Activated T-cell treated with anti-CD3 and anti-CD28 coated beads for 24 hours (primary cell): ENCODE measurements around the gene PIP5K1A.
"Not testable (repeated sequence)": the region's sequence is repeated elsewhere in the genome, so short reads cannot be mapped to it uniquely, and the experiment has no call there.

Experiments used
- DNase-seq: peaks from one replicate; pipeline ENCODE4 v3.0.0-alpha.2; 2020; ENCODE audit warnings: low read depth

The PIP5K1A gene

GRCh38 chr1:151255381-151255780 lies 57.0 kb downstream of the PIP5K1A start:
- DNase-seq: no peak

DNA sequence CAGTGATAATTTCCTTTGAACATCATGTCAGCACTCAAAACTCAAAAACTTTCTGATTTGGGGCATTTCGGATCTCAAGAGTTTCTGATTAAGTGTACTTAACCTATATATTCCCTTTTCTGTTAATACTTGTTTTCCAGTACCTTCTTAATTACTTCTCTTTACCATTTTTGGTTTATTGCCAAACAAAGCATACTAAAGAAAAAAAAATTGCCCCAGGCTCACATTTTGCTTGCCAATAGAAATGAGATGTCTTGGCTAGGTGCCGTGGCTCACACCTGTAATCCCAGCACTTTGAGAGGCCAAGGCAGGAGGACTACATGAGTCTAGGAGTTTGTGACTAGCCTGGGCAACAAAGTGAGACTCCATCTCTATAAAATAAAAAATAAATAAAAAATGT lies 61.0 kb downstream of the PIP5K1A start:
- DNase-seq: no peak

DNA sequence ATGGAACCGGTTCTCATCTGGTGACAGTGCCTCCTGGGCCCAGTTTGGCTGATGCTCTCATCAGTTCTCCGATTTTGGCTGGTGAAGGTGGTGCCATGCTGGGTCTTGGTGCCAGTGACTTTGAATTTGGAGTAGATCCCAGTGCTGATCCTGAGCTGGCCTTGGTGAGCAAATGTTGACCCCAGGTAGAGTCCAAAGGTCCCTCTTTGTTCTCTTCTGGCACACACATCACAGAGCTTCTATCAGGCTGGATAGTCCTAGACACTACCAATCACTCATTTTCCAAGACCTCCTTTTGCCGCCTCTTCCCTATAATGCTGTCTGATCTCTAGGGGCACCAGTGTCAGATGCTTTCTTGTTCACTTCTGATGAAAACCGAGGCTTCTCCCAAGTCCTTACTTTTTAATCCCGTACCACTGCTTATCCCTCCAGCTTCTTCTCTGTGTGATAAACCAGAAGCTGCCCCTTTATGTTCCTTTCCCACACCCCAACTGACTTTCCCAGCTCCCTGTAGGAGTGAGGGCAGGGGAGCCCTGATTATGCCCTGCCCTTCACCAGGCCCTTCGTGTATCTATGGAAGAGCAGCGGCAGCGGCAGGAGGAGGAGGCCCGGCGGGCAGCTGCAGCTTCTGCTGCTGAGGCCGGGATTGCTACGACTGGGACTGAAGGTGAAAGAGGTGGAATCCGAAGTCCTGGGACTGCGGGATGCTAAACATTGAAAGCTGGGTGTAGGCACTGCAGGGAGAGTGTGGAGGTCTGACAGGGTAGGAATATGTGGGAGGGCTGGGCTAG lies 67.3 kb downstream of the PIP5K1A start:
- DNase-seq: no peak

DNA sequence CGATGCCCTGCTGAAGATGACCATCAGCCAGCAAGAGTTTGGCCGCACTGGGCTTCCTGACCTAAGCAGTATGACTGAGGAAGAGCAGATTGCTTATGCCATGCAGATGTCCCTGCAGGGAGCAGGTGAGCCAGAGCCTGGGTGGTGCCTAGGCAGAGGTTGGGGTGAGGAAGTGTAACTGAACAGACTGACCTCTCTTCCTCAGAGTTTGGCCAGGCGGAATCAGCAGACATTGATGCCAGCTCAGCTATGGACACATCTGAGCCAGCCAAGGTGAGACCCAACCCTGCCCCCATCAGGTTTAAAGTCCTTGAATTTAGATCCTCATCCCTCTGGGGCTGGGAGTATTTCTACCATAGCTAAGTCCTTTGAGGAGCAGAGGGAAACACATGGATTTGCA lies 68.0 kb downstream of the PIP5K1A start:
- DNase-seq: no peak

- DNase-seq: no peak
These were observed 68.5 kb downstream of the PIP5K1A start for GRCh38 chr1:151266821-151267220.

DNA sequence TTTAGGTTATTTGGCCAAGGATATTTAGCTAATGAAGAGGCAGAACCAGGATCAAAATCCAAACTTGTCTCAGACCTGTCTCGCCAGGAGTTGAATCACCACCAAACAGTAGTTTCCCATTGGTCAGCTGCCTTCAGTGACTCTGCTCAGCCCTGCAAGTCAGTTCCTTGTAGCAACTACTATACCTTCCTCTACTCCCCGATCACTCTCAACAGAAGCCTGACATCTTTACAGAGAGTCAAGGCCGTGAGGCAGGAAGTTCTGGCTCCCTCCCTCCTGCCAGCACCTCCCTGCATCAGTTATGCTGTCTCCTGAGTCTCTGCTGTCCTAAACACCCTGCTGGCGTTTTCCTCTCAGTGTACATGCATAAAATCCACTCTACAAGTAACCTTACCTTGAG lies 69.4 kb downstream of the PIP5K1A start:
- no peak for DNase-seq

DNA sequence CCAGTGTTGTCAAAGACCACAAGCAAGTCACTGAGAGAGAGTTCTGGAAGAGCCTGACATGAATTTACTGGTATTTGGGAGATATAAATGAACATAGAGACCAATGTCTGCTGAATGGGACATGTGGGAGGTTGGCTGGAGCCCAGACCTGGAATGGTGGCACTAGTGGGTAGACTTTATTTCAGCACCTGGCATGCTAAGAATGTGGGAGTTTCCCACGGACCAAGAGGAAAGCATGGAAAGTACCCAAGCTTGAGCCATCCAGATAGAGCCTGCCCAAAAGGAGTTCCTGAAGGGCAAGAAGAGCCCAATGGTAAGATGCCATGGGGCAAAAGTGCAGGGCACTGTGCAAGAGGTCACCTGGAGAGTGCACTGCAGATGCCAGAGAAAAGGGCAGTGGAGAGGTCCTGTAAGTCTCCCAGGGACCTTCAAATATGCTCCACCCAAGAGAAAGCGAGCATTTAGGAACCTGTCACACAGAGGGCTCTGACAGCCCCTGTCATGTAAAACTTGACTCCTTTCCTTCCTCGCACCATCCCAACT lies 75.6 kb downstream of the PIP5K1A start:
- DNase-seq: no peak

GRCh38 chr1:151275341-151275740 lies 77.0 kb downstream of the PIP5K1A start:
- DNase-seq: not testable (repeated sequence)

DNA sequence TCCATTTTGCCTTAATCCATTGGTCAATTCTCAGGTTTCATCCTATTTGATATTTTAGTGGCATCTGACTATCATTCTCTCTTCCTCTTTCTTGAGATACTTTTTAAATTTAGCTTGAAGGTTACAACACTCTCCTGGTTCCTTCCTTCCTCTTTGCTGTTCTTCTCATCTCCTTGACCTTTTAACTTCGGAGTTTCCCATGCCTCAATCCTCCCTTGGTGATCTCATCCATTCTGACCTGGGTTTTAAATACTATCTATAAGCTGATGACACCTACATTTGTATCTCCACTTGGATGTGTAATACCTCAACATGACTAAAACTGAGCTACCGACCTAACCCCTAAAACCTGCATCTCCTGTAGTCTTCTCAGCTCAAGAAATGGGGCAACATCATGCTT lies 78.9 kb downstream of the PIP5K1A start:
- DNase-seq: no peak

DNA sequence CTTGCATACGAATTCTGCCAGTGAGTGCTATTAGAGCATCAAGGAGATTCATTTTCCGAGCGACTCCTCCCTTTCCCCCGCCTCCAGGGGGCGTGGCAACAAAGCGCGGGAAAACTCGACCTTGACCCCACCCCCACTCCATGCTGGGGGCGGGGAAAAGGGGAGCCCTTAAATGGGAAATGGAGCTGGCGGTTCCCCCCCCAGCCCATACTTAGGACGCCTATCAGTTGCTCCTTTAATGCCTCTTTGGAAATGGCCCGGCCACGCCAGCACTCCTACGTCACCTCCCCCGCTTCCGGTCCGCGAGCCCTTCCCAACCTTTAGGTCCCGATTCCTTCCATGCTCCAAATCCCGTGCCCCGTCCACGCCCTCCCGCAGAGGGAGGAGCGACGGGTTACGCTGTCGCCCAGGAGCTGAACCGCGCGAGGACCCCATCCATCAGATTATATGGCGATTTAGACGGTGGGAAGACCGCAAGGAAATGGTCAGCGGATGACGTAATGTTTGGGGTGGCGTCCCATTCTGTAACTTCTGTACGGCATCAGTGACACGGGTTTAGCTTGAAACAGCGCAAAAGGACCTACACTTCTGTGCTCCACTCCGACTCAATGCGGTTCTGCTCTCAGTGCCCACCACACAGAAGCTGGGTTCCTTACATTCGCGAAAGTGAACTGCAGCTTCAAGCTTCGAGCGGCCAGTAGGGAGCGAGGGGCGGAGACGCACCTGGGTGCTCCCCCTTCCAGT lies 83.0 kb downstream of the PIP5K1A start:
- peak; percentile 95 for DNase-seq

GRCh38 chr1:151281969-151282882 lies 83.9 kb downstream of the PIP5K1A start, which contains the start of gene ZNF687:
Gene ZNF687 (plus strand): TSS chr1:151282299. CDS start chr1:151286292, 3,993 bp downstream.
- peak; percentile 98 for DNase-seq

DNA sequence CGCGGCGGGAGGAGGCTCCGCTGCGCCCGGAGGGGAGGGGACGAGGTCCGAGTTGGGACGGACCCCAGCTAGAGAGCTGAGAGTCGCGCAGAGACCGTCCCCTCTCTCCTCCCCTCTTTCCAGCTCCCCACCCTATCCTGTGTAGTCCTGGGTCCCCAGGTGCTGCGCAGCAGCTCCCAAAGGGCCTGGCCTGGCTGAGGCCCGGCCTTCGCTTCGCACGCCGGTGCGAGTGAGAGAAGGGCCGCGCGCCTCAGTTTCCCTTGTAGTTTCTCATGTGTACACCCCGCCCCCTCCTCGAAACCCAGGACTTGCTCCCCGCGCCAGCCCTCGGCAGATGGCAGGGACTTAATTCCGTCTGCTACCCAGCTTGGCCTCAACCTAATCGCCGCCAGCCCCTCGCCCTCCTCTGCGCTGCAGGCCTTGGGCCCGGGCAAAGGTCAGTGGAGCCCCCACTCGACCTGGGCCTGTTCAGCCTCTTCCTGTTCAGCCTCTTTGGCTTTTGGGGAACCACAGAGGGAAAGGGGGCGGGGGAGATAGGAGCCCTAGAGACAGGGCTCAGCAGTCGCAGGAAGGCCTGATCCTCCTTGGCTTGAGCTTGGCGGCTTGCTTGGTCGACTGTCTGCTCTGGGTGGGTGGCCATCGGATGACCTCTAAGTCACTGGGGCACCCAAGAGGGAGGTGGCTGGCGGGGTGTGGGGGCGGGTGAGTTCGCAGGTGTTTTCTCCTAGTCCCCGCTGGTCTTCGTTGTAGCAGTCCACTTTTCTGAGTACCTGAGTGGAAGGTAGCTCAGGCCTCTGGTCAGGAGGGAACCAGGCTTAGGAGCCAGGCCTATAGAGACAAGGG lies 84.8 kb downstream of the PIP5K1A start:
- no peak for DNase-seq

GRCh38 chr1:151284013-151284577 lies 85.7 kb downstream of the PIP5K1A start:
- no peak for DNase-seq

DNA sequence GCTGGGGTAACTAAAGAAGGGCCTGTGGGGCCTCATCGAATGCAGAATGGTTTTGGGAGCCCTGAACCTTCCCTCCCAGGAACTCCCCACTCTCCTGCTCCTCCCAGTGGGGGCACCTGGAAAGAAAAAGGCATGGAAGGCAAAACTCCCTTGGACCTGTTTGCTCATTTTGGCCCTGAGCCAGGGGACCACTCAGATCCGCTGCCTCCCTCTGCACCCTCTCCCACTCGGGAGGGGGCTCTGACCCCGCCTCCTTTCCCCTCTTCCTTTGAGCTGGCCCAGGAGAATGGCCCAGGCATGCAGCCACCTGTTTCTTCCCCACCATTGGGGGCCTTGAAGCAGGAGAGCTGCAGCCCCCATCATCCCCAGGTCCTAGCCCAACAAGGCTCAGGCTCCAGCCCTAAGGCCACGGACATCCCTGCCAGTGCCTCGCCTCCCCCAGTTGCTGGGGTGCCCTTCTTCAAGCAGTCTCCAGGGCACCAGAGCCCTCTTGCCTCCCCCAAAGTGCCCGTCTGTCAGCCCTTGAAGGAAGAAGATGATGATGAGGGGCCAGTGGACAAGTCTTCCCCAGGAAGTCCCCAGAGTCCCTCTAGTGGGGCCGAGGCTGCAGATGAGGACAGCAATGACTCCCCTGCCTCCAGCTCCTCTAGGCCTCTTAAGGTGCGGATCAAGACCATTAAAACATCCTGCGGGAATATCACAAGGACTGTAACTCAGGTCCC lies 88.4 kb downstream of the PIP5K1A start:
- no peak for DNase-seq

DNA sequence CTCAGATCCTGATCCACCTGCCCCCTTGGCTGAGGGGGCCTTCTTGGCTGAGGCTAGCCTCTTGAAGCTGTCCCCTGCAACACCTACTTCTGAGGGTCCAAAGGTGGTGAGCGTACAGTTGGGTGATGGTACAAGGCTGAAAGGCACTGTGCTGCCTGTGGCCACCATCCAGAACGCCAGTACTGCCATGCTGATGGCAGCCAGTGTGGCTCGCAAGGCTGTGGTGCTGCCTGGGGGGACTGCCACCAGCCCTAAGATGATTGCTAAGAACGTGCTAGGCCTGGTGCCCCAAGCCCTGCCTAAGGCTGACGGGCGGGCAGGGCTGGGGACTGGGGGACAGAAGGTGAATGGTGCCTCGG lies 89.0 kb downstream of the PIP5K1A start:
- no peak for DNase-seq

- no peak for DNase-seq
These were observed 89.6 kb downstream of the PIP5K1A start for GRCh38 chr1:151287767-151288500.

DNA sequence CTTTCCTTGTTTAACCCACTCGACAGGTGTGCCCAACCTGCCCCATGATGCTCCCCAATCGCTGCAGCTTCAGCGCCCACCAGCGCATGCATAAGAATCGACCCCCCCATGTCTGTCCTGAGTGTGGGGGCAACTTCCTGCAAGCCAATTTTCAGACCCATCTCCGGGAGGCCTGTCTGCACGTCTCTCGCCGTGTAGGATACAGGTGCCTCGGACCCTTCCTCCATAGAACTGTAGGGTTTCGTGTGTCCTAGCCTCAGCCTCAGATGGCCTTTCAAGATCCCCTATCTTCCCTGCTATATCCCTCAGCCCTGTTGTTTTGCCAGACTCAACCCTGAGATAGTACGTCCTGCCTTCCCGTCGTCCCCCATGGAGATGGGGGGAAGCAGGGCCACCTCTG lies 90.2 kb downstream of the PIP5K1A start:
- no peak for DNase-seq

- no peak for DNase-seq
These were observed 91.0 kb downstream of the PIP5K1A start for GRCh38 chr1:151289080-151289935.
